Measurements from ENCODE around the gene CLIC4.
"Not testable (repeated sequence)": the region's sequence is repeated elsewhere in the genome, so short reads cannot be mapped to it uniquely, and the experiment has no call there.

Gene CLIC4

DNA sequence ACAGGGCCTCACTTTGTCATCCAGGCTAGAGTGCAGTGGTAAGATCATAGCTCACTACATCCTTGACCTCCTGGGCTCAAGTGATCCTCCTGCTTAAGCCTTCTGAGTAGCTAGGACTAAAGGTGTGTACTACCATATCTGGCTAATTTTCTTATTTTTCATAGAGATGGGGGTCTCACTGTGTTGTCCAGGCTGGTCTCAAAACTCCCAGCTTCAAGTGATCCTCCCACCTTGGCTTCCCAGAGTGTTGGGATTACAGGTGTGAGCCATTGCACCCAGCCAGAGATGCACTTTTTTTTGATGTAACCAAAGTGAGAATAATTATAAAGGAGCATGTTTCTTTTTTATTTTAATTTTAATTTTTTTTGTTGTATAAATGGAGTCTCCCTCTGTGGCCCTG lies 28.4 kb downstream of the CLIC4 start:
- ChIA-PET POLR2A (no interaction called here), CTCF (interaction anchor here (1.4 to 2.8 kb wide), 3 partner anchors 9 to 85 kb away, joined by 3 to 14 read pairs (median 4); no protein-coding TSS in a partner anchor)
- H3K4me3 ChIP-seq (ENCODE audit: low read depth, low read length), result no peak overlapping the region
- TF ChIP-seq, protein P1, sequence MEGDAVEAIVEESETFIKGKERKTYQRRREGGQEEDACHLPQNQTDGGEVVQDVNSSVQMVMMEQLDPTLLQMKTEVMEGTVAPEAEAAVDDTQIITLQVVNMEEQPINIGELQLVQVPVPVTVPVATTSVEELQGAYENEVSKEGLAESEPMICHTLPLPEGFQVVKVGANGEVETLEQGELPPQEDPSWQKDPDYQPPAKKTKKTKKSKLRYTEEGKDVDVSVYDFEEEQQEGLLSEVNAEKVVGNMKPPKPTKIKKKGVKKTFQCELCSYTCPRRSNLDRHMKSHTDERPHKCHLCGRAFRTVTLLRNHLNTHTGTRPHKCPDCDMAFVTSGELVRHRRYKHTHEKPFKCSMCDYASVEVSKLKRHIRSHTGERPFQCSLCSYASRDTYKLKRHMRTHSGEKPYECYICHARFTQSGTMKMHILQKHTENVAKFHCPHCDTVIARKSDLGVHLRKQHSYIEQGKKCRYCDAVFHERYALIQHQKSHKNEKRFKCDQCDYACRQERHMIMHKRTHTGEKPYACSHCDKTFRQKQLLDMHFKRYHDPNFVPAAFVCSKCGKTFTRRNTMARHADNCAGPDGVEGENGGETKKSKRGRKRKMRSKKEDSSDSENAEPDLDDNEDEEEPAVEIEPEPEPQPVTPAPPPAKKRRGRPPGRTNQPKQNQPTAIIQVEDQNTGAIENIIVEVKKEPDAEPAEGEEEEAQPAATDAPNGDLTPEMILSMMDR (IDR thresholded peaks at IDR 0.05; ENCODE audit: insufficient read depth, low read length, missing control alignments), result no peak
- DNase-seq (ENCODE audit: low read depth, low spot score), result no peak

DNA sequence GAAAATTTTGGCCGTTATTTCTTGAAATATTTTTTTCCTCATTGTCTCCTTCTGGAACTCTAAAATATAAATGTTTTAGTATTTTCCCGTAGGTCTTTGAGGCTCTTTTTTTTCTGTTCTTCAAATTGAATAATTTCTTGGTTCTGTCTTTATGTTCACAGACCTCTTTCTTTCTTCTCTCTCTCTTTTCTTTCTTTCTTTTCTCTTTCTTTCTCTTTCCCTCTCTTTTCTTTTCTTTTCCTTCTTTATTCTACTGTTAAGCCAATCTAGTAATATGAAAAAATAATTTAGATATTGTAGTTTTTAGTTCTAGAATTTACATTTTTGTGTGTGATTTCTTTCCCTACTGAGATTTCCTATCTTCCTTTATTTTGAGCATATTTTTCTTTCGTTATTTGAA lies 30.1 kb downstream of the CLIC4 start:
- no peak overlapping the region for H3K4me3 ChIP-seq (ENCODE audit: low read depth, low read length)
- POLR2A ChIA-PET, result no interaction called here
- TF ChIP-seq, protein P1 (IDR thresholded peaks at IDR 0.05; ENCODE audit: insufficient read depth, low read length, missing control alignments), result no peak
- CTCF ChIA-PET, result interaction anchor here (1.4 kb wide), 1 partner anchor 87 kb away, joined by 7 read pairs; no protein-coding TSS in a partner anchor
- DNase-seq (ENCODE audit: low read depth, low spot score), result no peak

GRCh38 chr1:24775916-24776315 lies 30.7 kb downstream of the CLIC4 start:
- ChIA-PET POLR2A (no interaction called here), CTCF (interaction anchor here (1.4 kb wide), 1 partner anchor 88 kb away, joined by 7 read pairs; no protein-coding TSS in a partner anchor)
- no peak overlapping the region for H3K4me3 ChIP-seq (ENCODE audit: low read depth, low read length)
- TF ChIP-seq, protein P1 (IDR thresholded peaks at IDR 0.05; ENCODE audit: insufficient read depth, low read length, missing control alignments), result no peak
- no peak for DNase-seq (ENCODE audit: low read depth, low spot score)

DNA sequence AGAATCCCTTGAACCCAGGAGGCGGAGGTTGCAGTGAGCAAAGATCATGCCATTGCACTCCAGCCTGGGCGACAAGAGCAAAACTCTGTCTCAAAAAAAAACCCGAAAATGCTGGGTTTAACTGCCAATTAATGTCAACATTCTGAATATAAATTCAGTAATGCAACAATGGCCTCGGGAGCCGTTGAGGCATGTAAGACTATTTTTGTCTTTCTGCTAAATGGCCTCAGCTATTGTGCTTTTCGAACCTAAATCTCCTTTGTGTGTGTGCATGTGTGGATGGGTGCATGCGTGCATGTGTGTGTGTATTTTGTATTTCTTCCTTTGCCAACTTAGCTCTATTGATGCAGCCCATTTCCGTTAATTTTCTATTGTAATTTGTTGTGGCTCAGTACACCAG lies 31.6 kb downstream of the CLIC4 start:
- CTCF ChIA-PET, result interaction anchor here (1.4 kb wide), 1 partner anchor 88 kb away, joined by 7 read pairs; no protein-coding TSS in a partner anchor
- TF ChIP-seq, protein P1 (IDR thresholded peaks at IDR 0.05; ENCODE audit: insufficient read depth, low read length, missing control alignments), result no peak
- POLR2A ChIA-PET, result interaction anchor here (1.3 kb wide), 1 partner anchor 31 kb away, joined by 3 read pairs; the partner anchor contains the start of gene CLIC4
- no peak for DNase-seq (ENCODE audit: low read depth, low spot score)
- no peak overlapping the region for H3K4me3 ChIP-seq (ENCODE audit: low read depth, low read length)

DNA sequence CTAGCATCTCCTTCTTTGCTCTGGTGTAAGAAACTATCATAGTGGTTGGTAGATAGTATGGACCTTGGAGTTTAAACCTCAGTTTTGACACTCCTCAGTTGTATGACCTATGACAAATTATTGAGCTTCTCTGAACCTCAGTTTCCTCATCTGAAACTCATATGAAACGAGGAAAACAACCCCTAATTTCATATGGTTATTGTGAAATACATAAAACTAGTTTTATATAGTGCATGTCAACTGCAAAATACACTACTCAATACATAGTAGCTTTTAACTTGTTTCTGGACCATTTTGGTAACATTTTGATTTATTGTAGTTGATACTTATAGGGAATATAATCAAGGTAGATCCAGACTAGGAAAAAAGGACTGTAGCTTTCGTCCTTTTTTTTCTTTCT lies 32.9 kb downstream of the CLIC4 start:
- DNase-seq (ENCODE audit: low read depth, low spot score), result no peak
- POLR2A ChIA-PET, result no interaction called here
- TF ChIP-seq, protein P1 (IDR thresholded peaks at IDR 0.05; ENCODE audit: insufficient read depth, low read length, missing control alignments), result no peak
- CTCF ChIA-PET, result interaction anchor here (0.9 kb wide), 1 partner anchor 9 kb away, joined by 3 read pairs; no protein-coding TSS in a partner anchor
- no peak overlapping the region for H3K4me3 ChIP-seq (ENCODE audit: low read depth, low read length)

DNA sequence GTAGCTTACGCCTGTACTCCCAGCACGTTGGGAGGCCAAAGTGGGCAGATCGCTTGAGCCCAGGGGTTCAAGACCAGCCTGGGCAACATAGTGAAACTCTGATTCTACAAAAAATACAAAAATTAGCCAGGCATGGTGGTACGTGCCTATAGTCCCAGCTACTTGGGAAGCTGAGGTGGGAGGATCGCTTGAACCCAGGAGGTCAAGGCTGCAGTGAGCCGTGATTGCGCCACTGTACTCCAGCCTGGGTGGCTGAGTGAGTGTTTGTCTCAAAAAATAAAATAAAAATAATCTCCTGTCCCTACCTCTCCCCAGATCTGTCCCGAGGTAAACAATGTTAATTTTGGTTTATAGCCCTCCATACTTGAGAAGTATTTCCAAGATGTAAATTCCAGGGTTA lies 34.0 kb downstream of the CLIC4 start:
- not testable (repeated sequence) for DNase-seq (ENCODE audit: low read depth, low spot score); H3K4me3 ChIP-seq (ENCODE audit: low read depth, low read length)
- ChIA-PET POLR2A (interaction anchor here (1.0 kb wide), 1 partner anchor 34 kb away, joined by 4 read pairs; the partner anchor contains the start of gene CLIC4), CTCF (interaction anchor here (0.5 to 2.1 kb wide), 3 partner anchors 52 to 92 kb away, joined by 3 to 7 read pairs (median 4); no protein-coding TSS in a partner anchor)
